MM.1S (cell line): ENCODE results near the gene ZNF648.

Experiments used
- DNase-seq: peaks from one replicate; pipeline ENCODE4 v3.0.0-alpha.2; 2015
- H2AFZ ChIP-seq: fragments of 300-600 bp; sonication (generic); 2 replicates; pipeline ENCODE4 v1.6.0; 2016; ENCODE audit warnings: antibody characterized with exemption, low read length
- H3F3A ChIP-seq: fragments of 300-600 bp; sonication (generic); 2 replicates; pipeline ENCODE4 v1.6.1; 2016; ENCODE audit warnings: mild to moderate bottlenecking, antibody characterized with exemption, low read length, moderate library complexity, mixed read lengths; ENCODE audit not compliant: insufficient read depth
- H3K27ac ChIP-seq: fragments of 300-600 bp; sonication (generic); 2 replicates; pipeline ENCODE4 v1.5.1; 2016; ENCODE audit warnings: mild to moderate bottlenecking, low read length
- H3K27me3 ChIP-seq: fragments of 300-600 bp; sonication (generic); replicated peaks from 2 replicates; pipeline ENCODE4 v1.6.0; 2016; ENCODE audit warnings: low read length; ENCODE audit not compliant: insufficient read depth
- H3K36me3 ChIP-seq: fragments of 300-600 bp; sonication (generic); replicated peaks from 2 replicates; pipeline ENCODE4 v1.6.1; 2016; ENCODE audit warnings: mild to moderate bottlenecking, low read length, mixed read lengths; ENCODE audit not compliant: insufficient read depth
- H3K4me1 ChIP-seq: fragments of 300-600 bp; sonication (generic); 2 replicates; pipeline ENCODE4 v1.6.1; 2016; ENCODE audit warnings: low read length, mixed read lengths
- H3K4me2 ChIP-seq: fragments of 300-600 bp; sonication (generic); 2 replicates; pipeline ENCODE4 v1.6.0; 2016; ENCODE audit warnings: low read depth, low read length
- H3K4me3 ChIP-seq: fragments of 300-600 bp; sonication (generic); 2 replicates; pipeline ENCODE4 v1.5.1; 2016; ENCODE audit warnings: low read length, mixed read lengths
- H3K79me2 ChIP-seq: fragments of 300-600 bp; sonication (generic); 2 replicates; pipeline ENCODE4 v1.6.1; 2016; ENCODE audit warnings: mixed run types, low read length, mixed read lengths
- H3K9ac ChIP-seq: fragments of 300-600 bp; sonication (generic); 2 replicates; pipeline ENCODE4 v1.6.1; 2016; ENCODE audit warnings: low read length, mixed read lengths
- H3K9me2 ChIP-seq: fragments of 300-600 bp; sonication (generic); replicated peaks from 2 replicates; pipeline ENCODE4 v1.6.1; 2016; ENCODE audit warnings: mild to moderate bottlenecking, low read length, mixed read lengths; ENCODE audit not compliant: insufficient read depth
- H3K9me3 ChIP-seq: fragments of 300-600 bp; sonication (generic); replicated peaks from 2 replicates; pipeline ENCODE4 v1.6.1; 2016; ENCODE audit warnings: mild to moderate bottlenecking, low read length, mixed read lengths; ENCODE audit not compliant: insufficient read depth
- H4K20me1 ChIP-seq: fragments of 300-600 bp; sonication (generic); 2 replicates; pipeline ENCODE4 v1.6.1; 2016; ENCODE audit warnings: mild to moderate bottlenecking, low read length, moderate library complexity, mixed read lengths; ENCODE audit not compliant: insufficient read depth
- CTCF ChIP-seq: fragments of 300-600 bp; sonication (generic); IDR thresholded peaks from 2 replicates; pipeline ENCODE4 v1.5.1; 2016; ENCODE audit warnings: antibody characterized with exemption, low read length, mixed read lengths
- EZH2 ChIP-seq: fragments of 300-600 bp; sonication (generic); optimal IDR thresholded peaks from 2 replicates; pipeline ENCODE3; 2017; ENCODE audit warnings: low read depth, mild to moderate bottlenecking, antibody characterized with exemption, low read length, mixed read lengths
- EZH2phosphoT487 ChIP-seq: fragments of 300-600 bp; sonication (generic); IDR thresholded peaks from 2 replicates; pipeline ENCODE4 v1.6.1; 2018; ENCODE audit warnings: antibody characterized with exemption, low read length

ZNF648 gene

GRCh38 chr1:182092336-182092735 is 30.8 kb upstream of the ZNF648 start:
- Histone ChIP-seq H3K4me2 (no peak overlapping the region), H3K79me2 (no peaks in the 10 kb centered on the region), H2AFZ (no peak overlapping the region), H3K36me3 (no peaks in the 10 kb centered on the region), H3K27ac (no peak overlapping the region), H3K9me2 (no peaks in the 10 kb centered on the region), H3K9me3 (no peaks in the 10 kb centered on the region), H3K4me1 (no peaks in the 10 kb centered on the region), H3K27me3 (no peaks in the 10 kb centered on the region), H4K20me1 (no peaks in the 10 kb centered on the region), H3K4me3 (no peak overlapping the region), H3K9ac (no peak overlapping the region), H3F3A (no peaks in the 10 kb centered on the region)
- DNase-seq: no peak
- TF ChIP-seq EZH2phosphoT487 (no peak), EZH2 (no peak), CTCF (no peak)

GRCh38 chr1:182091083-182091482 is 29.6 kb upstream of the ZNF648 start:
- Histone ChIP-seq H3K9me3 (no peaks in the 10 kb centered on the region), H3K27me3 (no peaks in the 10 kb centered on the region)

GRCh38 chr1:182087719-182088350 is 26.3 kb upstream of the ZNF648 start:
- Histone ChIP-seq H3F3A (no peaks in the 10 kb centered on the region), H3K36me3 (no peaks in the 10 kb centered on the region), H3K27ac (no peak overlapping the region), H3K4me1 (peaks cover 4% of the 10 kb centered on the region), H2AFZ (no peak overlapping the region), H3K27me3 (no peaks in the 10 kb centered on the region), H3K4me2 (no peak overlapping the region), H3K9me2 (no peaks in the 10 kb centered on the region), H3K9me3 (no peaks in the 10 kb centered on the region), H3K4me3 (no peak overlapping the region), H3K9ac (no peak overlapping the region), H3K79me2 (no peaks in the 10 kb centered on the region), H4K20me1 (no peaks in the 10 kb centered on the region)
- no peak for DNase-seq
- no peak for TF ChIP-seq EZH2
- no peak for TF ChIP-seq CTCF
- TF ChIP-seq EZH2phosphoT487: no peak

More at GRCh38 chr1:182091083-182091482, 29.6 kb upstream of the ZNF648 start:
- Histone ChIP-seq H4K20me1 (no peaks in the 10 kb centered on the region), H3K4me2 (no peak overlapping the region), H3K27ac (no peak overlapping the region), H3K79me2 (no peaks in the 10 kb centered on the region), H2AFZ (no peak overlapping the region), H3K9ac (no peak overlapping the region), H3K4me1 (no peaks in the 10 kb centered on the region), H3F3A (no peaks in the 10 kb centered on the region), H3K9me2 (no peaks in the 10 kb centered on the region), H3K4me3 (no peak overlapping the region), H3K36me3 (no peaks in the 10 kb centered on the region)
- TF ChIP-seq EZH2phosphoT487 (no peak), EZH2 (no peak), CTCF (no peak)
- DNase-seq: no peak
